GM12892 (cell line): Measurements from ENCODE around the gene CDK19.

ENCODE experiments used
- POLR2A ChIP-seq: IDR thresholded peaks from 2 replicates; pipeline ENCODE4 v1.6.1; 2011; ENCODE audit warnings: low read depth, low read length, control low read depth
- POLR2AphosphoS5 ChIP-seq: IDR thresholded peaks from 2 replicates; pipeline ENCODE4 v1.6.1; 2011; ENCODE audit warnings: low read depth, low read length, control low read depth
- TAF1 ChIP-seq: IDR thresholded peaks from 2 replicates; pipeline ENCODE4 v1.6.1; 2011; ENCODE audit warnings: low read depth, mild to moderate bottlenecking, control low read depth, low read length, borderline replicate concordance

- TF ChIP-seq POLR2AphosphoS5 (no peak), POLR2A (no peak), TAF1 (no peak)
Measured at GRCh38 chr6:110671447-110671846, 143.8 kb downstream of the CDK19 start.
